K562 (cell line): Measurements from ENCODE around the gene CHURC1. TPM values are rescaled to one million over a fixed set of nuclear protein-coding genes. Genes with fewer than 3 reads are reported as not detected.

Experiments used
- polyA plus RNA-seq, 8 experiments: library from polyadenylated mRNA; depleted of rRNA in 4 of 8; stranded (reverse) in 5 of 8; unstranded in 3 of 8; fragments of >200 nt; fragmentation: Nextera tagmentation in 2 of 8; fragmentation: Illumina TruSeq in 1 of 8; extraction: Ambion mirVana in 2 of 8; extraction: Trizol in 1 of 8; gene quantifications; 2 replicates each; pipeline versions ENCODE4 v1.2.1 to v1.2.3, GENCODE V29; 2011 to 2014; ENCODE audit warnings: inconsistent platforms in 1 of 8, missing spikeins in 1 of 8
- small RNA-seq: library from RNA; depleted of rRNA; stranded (forward); fragments of <200 nt; gene quantifications from one replicate; pipeline ENCODE3, GENCODE V24; 2014
- total RNA-seq, 7 experiments: library from RNA; depleted of rRNA in 6 of 7; stranded (reverse); fragments of >200 nt in 6 of 7; fragmentation: Illumina TruSeq in 2 of 7; extraction: Trizol in 2 of 7; gene quantifications; 2 replicates each; pipeline versions ENCODE4 v1.2.1 to v1.2.3, GENCODE V29; 2011 to 2021; ENCODE audit warnings: low replicate concordance in 1 of 7

Gene CHURC1
- total and polyA plus RNA-seq, 9 of the 15 experiments (the other 6 are each of a cell fraction or from before 2014, with no cell fraction given), result 27.3 to 239 (median 45.6) TPM

Small RNA genes within 50 kb of the gene (small RNA-seq; reads per million reads assigned to genes)
- not detected for gene RPPH1-2P

Other genes with a start within 250 kb of the CHURC1 start
- gene PLEKHG3, start 210.0 kb upstream of the CHURC1 start, total RNA-seq (2014; rRNA removed), result not detected in 2 replicates
- not detected in 2 replicates for gene PLEKHG3, start 210.0 kb upstream of the CHURC1 start, total RNA-seq (2014; rRNA removed; fragmentation: Illumina TruSeq; extraction: Trizol)
- gene PLEKHG3, start 210.0 kb upstream of the CHURC1 start, total RNA-seq (2015; rRNA removed; fragmentation: Illumina TruSeq; extraction: Trizol), result not detected in 2 replicates
- gene PLEKHG3, start 210.0 kb upstream of the CHURC1 start, total RNA-seq (2021), result 0.11 and 0.16 TPM in 2 replicates
- gene PLEKHG3, start 210.0 kb upstream of the CHURC1 start, polyA plus RNA-seq (2011; rRNA removed), result 0.04 TPM in 1 of 2 replicates, not detected in the other
- gene PLEKHG3, start 210.0 kb upstream of the CHURC1 start, polyA plus RNA-seq (2014; fragmentation: Illumina TruSeq; extraction: Trizol), result not detected in 2 replicates
- gene PLEKHG3, start 210.0 kb upstream of the CHURC1 start, polyA plus RNA-seq (2014; fragmentation: Nextera tagmentation; extraction: Ambion mirVana), result not detected
- gene PLEKHG3, start 210.0 kb upstream of the CHURC1 start, polyA plus RNA-seq (2014; rRNA removed), result not detected in 2 replicates
- 32.9 and 35.4 TPM in 2 replicates for gene SPTB, start 34.5 kb upstream of the CHURC1 start, total RNA-seq (2014; rRNA removed)
- 9.5 and 11.7 TPM in 2 replicates for gene SPTB, start 34.5 kb upstream of the CHURC1 start, total RNA-seq (2014; rRNA removed; fragmentation: Illumina TruSeq; extraction: Trizol)
- gene SPTB, start 34.5 kb upstream of the CHURC1 start, total RNA-seq (2015; rRNA removed; fragmentation: Illumina TruSeq; extraction: Trizol), result 10.1 and 11.3 TPM in 2 replicates
- gene SPTB, start 34.5 kb upstream of the CHURC1 start, total RNA-seq (2021), result 40.1 and 45.9 TPM in 2 replicates
- 2.0 and 2.8 TPM in 2 replicates for gene SPTB, start 34.5 kb upstream of the CHURC1 start, polyA plus RNA-seq (2011; rRNA removed)
- 19.1 and 23.1 TPM in 2 replicates for gene SPTB, start 34.5 kb upstream of the CHURC1 start, polyA plus RNA-seq (2014; fragmentation: Illumina TruSeq; extraction: Trizol)
- under 1 TPM; 0.21 to 0.28 TPM for gene SPTB, start 34.5 kb upstream of the CHURC1 start, polyA plus RNA-seq (2014; fragmentation: Nextera tagmentation; extraction: Ambion mirVana)
- 16.9 and 17.1 TPM in 2 replicates for gene SPTB, start 34.5 kb upstream of the CHURC1 start, polyA plus RNA-seq (2014; rRNA removed)
- gene GPX2, start 28.3 kb downstream of the CHURC1 start, total RNA-seq (2014; rRNA removed), result not detected in 2 replicates
- gene GPX2, start 28.3 kb downstream of the CHURC1 start, total RNA-seq (2014; rRNA removed; fragmentation: Illumina TruSeq; extraction: Trizol), result not detected in 2 replicates
- gene GPX2, start 28.3 kb downstream of the CHURC1 start, total RNA-seq (2015; rRNA removed; fragmentation: Illumina TruSeq; extraction: Trizol), result not detected in 2 replicates
- gene GPX2, start 28.3 kb downstream of the CHURC1 start, total RNA-seq (2021), result 0.24 and 0.56 TPM in 2 replicates
- not detected in 2 replicates for gene GPX2, start 28.3 kb downstream of the CHURC1 start, polyA plus RNA-seq (2011; rRNA removed)
- not detected in 2 replicates for gene GPX2, start 28.3 kb downstream of the CHURC1 start, polyA plus RNA-seq (2014; fragmentation: Illumina TruSeq; extraction: Trizol)
- gene GPX2, start 28.3 kb downstream of the CHURC1 start, polyA plus RNA-seq (2014; fragmentation: Nextera tagmentation; extraction: Ambion mirVana), result not detected
- not detected in 2 replicates for gene GPX2, start 28.3 kb downstream of the CHURC1 start, polyA plus RNA-seq (2014; rRNA removed)
- gene RAB15, start 57.9 kb downstream of the CHURC1 start, total RNA-seq (2014; rRNA removed), result 0.08 and 0.09 TPM in 2 replicates
- 0.13 and 0.15 TPM in 2 replicates for gene RAB15, start 57.9 kb downstream of the CHURC1 start, total RNA-seq (2014; rRNA removed; fragmentation: Illumina TruSeq; extraction: Trizol)
- gene RAB15, start 57.9 kb downstream of the CHURC1 start, total RNA-seq (2015; rRNA removed; fragmentation: Illumina TruSeq; extraction: Trizol), result 0.08 and 0.14 TPM in 2 replicates
- gene RAB15, start 57.9 kb downstream of the CHURC1 start, total RNA-seq (2021), result 0.11 and 0.16 TPM in 2 replicates
- gene RAB15, start 57.9 kb downstream of the CHURC1 start, polyA plus RNA-seq (2011; rRNA removed), result 0.05 and 0.17 TPM in 2 replicates
- gene RAB15, start 57.9 kb downstream of the CHURC1 start, polyA plus RNA-seq (2014; fragmentation: Illumina TruSeq; extraction: Trizol), result 0.21 and 0.25 TPM in 2 replicates
- not detected for gene RAB15, start 57.9 kb downstream of the CHURC1 start, polyA plus RNA-seq (2014; fragmentation: Nextera tagmentation; extraction: Ambion mirVana)
- 0.30 and 0.53 TPM in 2 replicates for gene RAB15, start 57.9 kb downstream of the CHURC1 start, polyA plus RNA-seq (2014; rRNA removed)
- 6.9 and 7.3 TPM in 2 replicates for gene FNTB, start 72.4 kb downstream of the CHURC1 start, total RNA-seq (2014; rRNA removed)
- gene FNTB, start 72.4 kb downstream of the CHURC1 start, total RNA-seq (2014; rRNA removed; fragmentation: Illumina TruSeq; extraction: Trizol), result 8.9 and 11.7 TPM in 2 replicates
- 10.9 and 11.0 TPM in 2 replicates for gene FNTB, start 72.4 kb downstream of the CHURC1 start, total RNA-seq (2015; rRNA removed; fragmentation: Illumina TruSeq; extraction: Trizol)
- gene FNTB, start 72.4 kb downstream of the CHURC1 start, total RNA-seq (2021), result 12.2 and 13.8 TPM in 2 replicates
- 16.5 and 18.5 TPM in 2 replicates for gene FNTB, start 72.4 kb downstream of the CHURC1 start, polyA plus RNA-seq (2011; rRNA removed)
- 12.1 and 15.6 TPM in 2 replicates for gene FNTB, start 72.4 kb downstream of the CHURC1 start, polyA plus RNA-seq (2014; fragmentation: Illumina TruSeq; extraction: Trizol)
- gene FNTB, start 72.4 kb downstream of the CHURC1 start, polyA plus RNA-seq (2014; fragmentation: Nextera tagmentation; extraction: Ambion mirVana), result 10 to 100 TPM; 14.1 to 23.2 TPM
- 10.6 and 12.9 TPM in 2 replicates for gene FNTB, start 72.4 kb downstream of the CHURC1 start, polyA plus RNA-seq (2014; rRNA removed)
- gene MAX, start 188.1 kb downstream of the CHURC1 start, total RNA-seq (2014; rRNA removed), result 40.9 and 63.6 TPM in 2 replicates
- 38.3 and 40.5 TPM in 2 replicates for gene MAX, start 188.1 kb downstream of the CHURC1 start, total RNA-seq (2014; rRNA removed; fragmentation: Illumina TruSeq; extraction: Trizol)
- gene MAX, start 188.1 kb downstream of the CHURC1 start, total RNA-seq (2015; rRNA removed; fragmentation: Illumina TruSeq; extraction: Trizol), result 50.3 and 52.1 TPM in 2 replicates
- 88.8 and 96.5 TPM in 2 replicates for gene MAX, start 188.1 kb downstream of the CHURC1 start, total RNA-seq (2021)
- 51.6 and 55.3 TPM in 2 replicates for gene MAX, start 188.1 kb downstream of the CHURC1 start, polyA plus RNA-seq (2011; rRNA removed)
- gene MAX, start 188.1 kb downstream of the CHURC1 start, polyA plus RNA-seq (2014; fragmentation: Illumina TruSeq; extraction: Trizol), result 63.3 and 84.7 TPM in 2 replicates
- gene MAX, start 188.1 kb downstream of the CHURC1 start, polyA plus RNA-seq (2014; fragmentation: Nextera tagmentation; extraction: Ambion mirVana), result 10 to 100 TPM; 15.4 to 32.7 TPM
- 63.0 and 81.9 TPM in 2 replicates for gene MAX, start 188.1 kb downstream of the CHURC1 start, polyA plus RNA-seq (2014; rRNA removed)